KOPT-K1 (cell line): ENCODE results near the gene SRPK3.

Source experiments
- H3K27ac ChIP-seq: fragments of 200-600 bp; sonication (generic); 2 replicates; pipeline ENCODE4 v1.5.1; 2016; ENCODE audit warnings: antibody characterized with exemption, mild to moderate bottlenecking, low read depth, low read length; ENCODE audit not compliant: poor library complexity, severe bottlenecking
- H3K36me3 ChIP-seq: fragments of 200-600 bp; sonication (generic); 2 replicates; pipeline ENCODE4 v1.5.1; 2017; ENCODE audit warnings: antibody characterized with exemption, mild to moderate bottlenecking, low read length, moderate library complexity; ENCODE audit not compliant: insufficient read depth
- H3K9me3 ChIP-seq: fragments of 200-600 bp; sonication (generic); 2 replicates; pipeline ENCODE4 v1.5.1; 2017; ENCODE audit warnings: antibody characterized with exemption, low read length, mild to moderate bottlenecking; ENCODE audit not compliant: insufficient read depth, poor library complexity, severe bottlenecking

The SRPK3 gene

GRCh38 chrX:153818571-153819383, 37.9 kb downstream of the SRPK3 start:
- Histone ChIP-seq H3K27ac (peak overlapping the region; percentile 22), H3K9me3 (no peaks in the 10 kb centered on the region)

GRCh38 chrX:153819384-153820040, 38.7 kb downstream of the SRPK3 start:
- Histone ChIP-seq H3K27ac (peak overlapping the region; percentile 22), H3K9me3 (no peaks in the 10 kb centered on the region)

More at GRCh38 chrX:153818571-153819383, 37.9 kb downstream of the SRPK3 start:
- H3K36me3 ChIP-seq: no peaks in the 10 kb centered on the region

GRCh38 chrX:153820601-153821000, 39.8 kb downstream of the SRPK3 start:
- no peaks in the 10 kb centered on the region for H3K9me3 ChIP-seq
- no peaks in the 10 kb centered on the region for H3K36me3 ChIP-seq
- H3K27ac ChIP-seq: no peak overlapping the region

More at GRCh38 chrX:153819384-153820040, 38.7 kb downstream of the SRPK3 start:
- H3K36me3 ChIP-seq: no peaks in the 10 kb centered on the region

GRCh38 chrX:153821066-153821465, 40.2 kb downstream of the SRPK3 start:
- H3K27ac ChIP-seq: no peak overlapping the region
- no peaks in the 10 kb centered on the region for H3K9me3 ChIP-seq
- H3K36me3 ChIP-seq: no peaks in the 10 kb centered on the region

GRCh38 chrX:153824348-153824747, 43.5 kb downstream of the SRPK3 start:
- H3K27ac ChIP-seq: no peak overlapping the region
- no peaks in the 10 kb centered on the region for H3K9me3 ChIP-seq
- no peaks in the 10 kb centered on the region for H3K36me3 ChIP-seq

GRCh38 chrX:153825042-153825441, 44.2 kb downstream of the SRPK3 start:
- Histone ChIP-seq H3K27ac (no peak overlapping the region), H3K36me3 (no peaks in the 10 kb centered on the region), H3K9me3 (no peaks in the 10 kb centered on the region)

- no peak overlapping the region for H3K27ac ChIP-seq
- H3K9me3 ChIP-seq: no peaks in the 10 kb centered on the region
Measured at GRCh38 chrX:153827016-153827415, 46.2 kb downstream of the SRPK3 start.

GRCh38 chrX:153827903-153828302, 47.1 kb downstream of the SRPK3 start:
- Histone ChIP-seq H3K27ac (no peak overlapping the region), H3K9me3 (no peaks in the 10 kb centered on the region), H3K36me3 (no peaks in the 10 kb centered on the region)

More at GRCh38 chrX:153827016-153827415, 46.2 kb downstream of the SRPK3 start:
- no peaks in the 10 kb centered on the region for H3K36me3 ChIP-seq

GRCh38 chrX:153828308-153828707, 47.5 kb downstream of the SRPK3 start:
- no peaks in the 10 kb centered on the region for H3K36me3 ChIP-seq
- H3K9me3 ChIP-seq: no peaks in the 10 kb centered on the region
- no peak overlapping the region for H3K27ac ChIP-seq

GRCh38 chrX:153828723-153829548, 48.1 kb downstream of the SRPK3 start:
- H3K27ac ChIP-seq: no peak overlapping the region
- H3K36me3 ChIP-seq: no peaks in the 10 kb centered on the region
- no peaks in the 10 kb centered on the region for H3K9me3 ChIP-seq

- Histone ChIP-seq H3K36me3 (no peaks in the 10 kb centered on the region), H3K27ac (no peak overlapping the region), H3K9me3 (no peaks in the 10 kb centered on the region)
Measured at GRCh38 chrX:153829549-153829798, 48.6 kb downstream of the SRPK3 start.

- no peaks in the 10 kb centered on the region for H3K9me3 ChIP-seq
- no peak within 1 kb of the TSS for H3K27ac ChIP-seq
- no peaks in the 10 kb centered on the region for H3K36me3 ChIP-seq
Measured at GRCh38 chrX:153829799-153830639, 49.2 kb downstream of the SRPK3 start, which contains the start of gene PDZD4. Gene PDZD4 (minus strand): TSS chrX:153830544. CDS start chrX:153830298, 246 bp downstream.

- Histone ChIP-seq H3K9me3 (no peaks in the 10 kb centered on the region), H3K27ac (no peak overlapping the region)
Measured at GRCh38 chrX:153830640-153831428, 50.0 kb downstream of the SRPK3 start.

More at GRCh38 chrX:153830640-153831428, 50.0 kb downstream of the SRPK3 start:
- H3K36me3 ChIP-seq: no peaks in the 10 kb centered on the region
